Uterus (tissue), 2 donors: ENCODE data around the gene GLDC.

Experiments used
- POLR2A ChIP-seq, 2 donors: fragments of 450-650 bp; IDR thresholded peaks; one replicate each; pipeline ENCODE4 v1.6.1; 2016; ENCODE audit warnings: antibody characterized with exemption in 2 of 2, mild to moderate bottlenecking in 1 of 2, moderate library complexity in 1 of 2
- TF ChIP-seq, protein P1 (sequence below), 4 experiments: fragments of 200-600 bp in 2 of 4; fragments of 450-650 bp in 2 of 4; sonication (generic) in 2 of 4; IDR thresholded peaks; one replicate each; pipeline ENCODE4 v1.5.1; 2016 to 2019; ENCODE audit warnings: antibody characterized with exemption in 4 of 4, mild to moderate bottlenecking in 2 of 4, moderate library complexity in 1 of 4

DNA sequence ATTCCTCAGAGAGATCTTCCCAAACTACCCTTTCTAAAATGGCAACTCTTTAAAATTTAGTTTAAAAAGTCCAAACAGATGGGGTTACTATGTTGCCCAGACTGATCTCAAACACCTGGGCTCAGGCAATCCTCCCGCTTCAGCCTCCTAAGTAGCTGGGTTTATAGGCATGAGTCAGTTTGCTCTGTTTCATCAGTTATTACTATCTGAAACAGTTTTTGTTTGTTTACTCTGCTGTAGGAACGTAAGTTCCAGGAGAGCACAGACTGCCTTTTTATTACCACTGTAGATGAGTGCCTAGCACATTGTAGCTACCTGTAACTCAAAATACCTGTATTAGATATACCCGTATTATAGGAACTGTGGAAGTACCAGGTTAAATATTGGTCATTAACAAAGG lies 143.1 kb downstream of the GLDC start:
- no peak for TF ChIP-seq POLR2A (IDR thresholded peaks at IDR 0.05)
- TF ChIP-seq, protein P1, sequence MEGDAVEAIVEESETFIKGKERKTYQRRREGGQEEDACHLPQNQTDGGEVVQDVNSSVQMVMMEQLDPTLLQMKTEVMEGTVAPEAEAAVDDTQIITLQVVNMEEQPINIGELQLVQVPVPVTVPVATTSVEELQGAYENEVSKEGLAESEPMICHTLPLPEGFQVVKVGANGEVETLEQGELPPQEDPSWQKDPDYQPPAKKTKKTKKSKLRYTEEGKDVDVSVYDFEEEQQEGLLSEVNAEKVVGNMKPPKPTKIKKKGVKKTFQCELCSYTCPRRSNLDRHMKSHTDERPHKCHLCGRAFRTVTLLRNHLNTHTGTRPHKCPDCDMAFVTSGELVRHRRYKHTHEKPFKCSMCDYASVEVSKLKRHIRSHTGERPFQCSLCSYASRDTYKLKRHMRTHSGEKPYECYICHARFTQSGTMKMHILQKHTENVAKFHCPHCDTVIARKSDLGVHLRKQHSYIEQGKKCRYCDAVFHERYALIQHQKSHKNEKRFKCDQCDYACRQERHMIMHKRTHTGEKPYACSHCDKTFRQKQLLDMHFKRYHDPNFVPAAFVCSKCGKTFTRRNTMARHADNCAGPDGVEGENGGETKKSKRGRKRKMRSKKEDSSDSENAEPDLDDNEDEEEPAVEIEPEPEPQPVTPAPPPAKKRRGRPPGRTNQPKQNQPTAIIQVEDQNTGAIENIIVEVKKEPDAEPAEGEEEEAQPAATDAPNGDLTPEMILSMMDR (IDR thresholded peaks at IDR 0.05): no peak
